Activated CD4-positive, alpha-beta T cell treated with anti-CD3 and anti-CD28 coated beads, Interleukin-2, Interleukin-4, amounts not matched to agents 100 ng/mL and 50 ng/mL, durations not matched to agents 16 hours and 8 hours (primary cell): ENCODE results near the gene S1PR3.
"Not testable (repeated sequence)": the region's sequence is repeated elsewhere in the genome, so short reads cannot be mapped to it uniquely, and the experiment has no call there.

Experiments
- DNase-seq: peaks from one replicate; pipeline ENCODE4 v3.0.0-alpha.2; 2020; ENCODE audit warnings: low spot score

S1PR3 gene

DNA sequence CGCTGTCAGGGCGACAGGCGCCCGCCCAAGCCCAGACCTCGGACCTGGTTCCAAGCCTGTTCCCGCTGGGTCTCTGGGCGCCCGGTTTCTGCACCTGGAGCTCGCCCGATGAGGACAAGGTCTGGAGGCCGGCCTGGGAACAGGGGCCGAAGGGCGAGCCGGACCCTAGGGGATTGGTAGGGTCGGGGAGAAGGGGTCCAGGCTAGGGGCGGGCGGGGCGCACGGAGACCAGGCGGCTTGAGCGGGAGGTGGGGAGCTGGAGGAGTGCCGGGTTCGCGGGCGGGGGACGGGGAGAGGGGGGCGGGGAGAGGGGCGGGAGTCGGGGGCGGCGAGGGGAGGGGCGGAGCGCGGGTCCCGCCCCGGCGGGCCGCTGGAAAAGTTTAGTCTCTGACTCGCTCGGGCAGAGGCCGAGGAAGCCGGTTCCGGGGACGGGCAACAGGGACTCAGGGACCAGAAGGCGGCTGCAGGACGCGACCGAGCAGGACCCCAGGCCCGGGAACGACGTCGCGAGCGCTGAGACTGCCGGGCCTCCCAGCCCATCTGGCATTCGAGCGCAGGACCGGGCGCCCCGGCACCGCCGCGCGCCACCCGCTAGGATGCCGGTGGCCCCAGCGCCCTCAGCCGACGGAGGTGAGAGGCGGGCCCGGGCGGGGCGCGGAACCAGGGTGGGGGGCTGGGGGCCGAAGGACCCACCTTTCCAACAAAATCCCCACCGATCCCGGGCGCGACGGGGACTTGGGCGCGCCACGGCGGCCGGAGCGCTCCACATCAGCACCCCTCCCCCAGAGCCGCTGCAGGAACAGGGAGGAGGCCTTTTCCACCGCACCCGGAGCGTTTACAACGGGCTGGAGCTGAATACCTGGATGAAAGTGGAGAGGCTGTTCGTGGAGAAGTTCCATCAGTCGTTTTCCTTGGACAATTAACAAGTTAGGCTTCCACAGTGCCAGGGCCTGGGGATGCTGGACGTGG, at the start of gene S1PR3:
TSS of gene S1PR3 (plus strand) at position 403 of the 969 bp plus-strand sequence. CDS start 9,733 bp downstream, outside the sequence.
- peak; percentile 32 for DNase-seq

DNA sequence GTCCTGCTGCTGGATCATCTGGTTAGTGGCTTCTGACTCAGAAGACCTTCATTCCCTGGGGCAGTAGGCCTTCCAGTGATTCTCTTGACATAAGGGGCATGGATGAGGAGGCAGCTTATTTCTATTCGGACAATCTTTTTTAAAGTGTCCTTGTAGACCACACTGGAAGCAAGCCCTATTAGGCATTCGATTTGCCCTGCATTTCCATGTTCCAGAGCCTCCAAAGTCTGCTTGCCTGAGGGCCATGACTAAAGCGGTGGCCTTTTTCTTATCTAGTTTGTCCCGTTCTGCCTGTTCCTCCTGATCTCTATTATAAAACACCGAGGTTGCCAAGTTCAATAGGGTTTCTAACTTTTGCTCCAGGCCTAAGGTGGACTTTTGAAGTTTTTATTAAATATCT, 49.7 kb upstream of the S1PR3 start:
- DNase-seq, result not testable (repeated sequence)

DNA sequence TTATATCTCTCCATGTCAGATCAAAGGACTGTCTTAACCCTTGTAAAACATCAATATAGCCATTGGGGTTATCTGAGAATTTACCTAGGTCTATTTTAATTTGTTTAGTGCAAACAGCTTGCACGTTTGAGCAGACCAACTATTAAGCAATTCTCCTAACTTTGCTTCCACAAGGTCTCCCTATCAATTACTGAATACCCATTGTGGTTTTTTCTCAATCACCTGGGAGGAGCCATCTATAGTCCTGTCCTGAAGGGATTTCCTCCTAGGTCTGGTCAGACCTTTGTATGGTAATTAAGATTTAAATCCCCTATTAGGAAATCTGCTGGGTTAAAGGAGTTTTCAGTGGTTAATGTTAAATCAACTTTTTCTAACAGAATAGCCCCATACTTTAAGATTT, 48.9 kb upstream of the S1PR3 start:
- DNase-seq, result no peak

DNA sequence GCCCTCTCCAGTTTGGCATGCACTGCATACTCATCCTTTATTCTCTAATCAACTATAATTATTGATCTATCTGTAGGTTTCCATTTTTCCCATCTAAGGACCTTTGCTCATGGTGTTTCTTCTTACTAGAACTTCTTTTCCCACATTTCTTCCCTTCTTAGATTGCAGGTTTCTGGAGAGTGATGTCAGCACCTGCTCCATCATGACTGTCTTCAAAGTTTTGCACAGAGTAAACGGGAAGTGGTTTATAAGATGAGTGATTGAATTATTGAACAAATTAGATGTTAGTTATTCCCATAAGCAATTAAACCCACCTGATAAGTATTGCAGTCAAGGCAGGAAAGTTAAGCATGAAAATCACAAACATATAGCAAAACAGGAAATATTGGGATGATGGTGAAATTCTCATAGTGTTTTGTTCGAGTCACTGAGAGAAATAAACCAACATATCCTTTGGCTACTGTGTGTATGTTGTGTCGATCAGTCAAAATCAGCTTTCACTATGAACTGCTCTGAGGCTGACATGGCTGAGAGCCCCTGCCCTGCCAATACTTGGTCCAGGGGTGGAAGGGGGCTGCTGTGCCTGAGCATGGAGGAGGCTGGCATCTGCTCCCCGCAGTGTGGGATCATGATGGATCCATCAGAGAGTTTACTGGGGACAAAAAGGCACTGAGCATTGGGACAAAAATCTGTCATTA, 45.5 kb upstream of the S1PR3 start:
- DNase-seq, result no peak

DNA sequence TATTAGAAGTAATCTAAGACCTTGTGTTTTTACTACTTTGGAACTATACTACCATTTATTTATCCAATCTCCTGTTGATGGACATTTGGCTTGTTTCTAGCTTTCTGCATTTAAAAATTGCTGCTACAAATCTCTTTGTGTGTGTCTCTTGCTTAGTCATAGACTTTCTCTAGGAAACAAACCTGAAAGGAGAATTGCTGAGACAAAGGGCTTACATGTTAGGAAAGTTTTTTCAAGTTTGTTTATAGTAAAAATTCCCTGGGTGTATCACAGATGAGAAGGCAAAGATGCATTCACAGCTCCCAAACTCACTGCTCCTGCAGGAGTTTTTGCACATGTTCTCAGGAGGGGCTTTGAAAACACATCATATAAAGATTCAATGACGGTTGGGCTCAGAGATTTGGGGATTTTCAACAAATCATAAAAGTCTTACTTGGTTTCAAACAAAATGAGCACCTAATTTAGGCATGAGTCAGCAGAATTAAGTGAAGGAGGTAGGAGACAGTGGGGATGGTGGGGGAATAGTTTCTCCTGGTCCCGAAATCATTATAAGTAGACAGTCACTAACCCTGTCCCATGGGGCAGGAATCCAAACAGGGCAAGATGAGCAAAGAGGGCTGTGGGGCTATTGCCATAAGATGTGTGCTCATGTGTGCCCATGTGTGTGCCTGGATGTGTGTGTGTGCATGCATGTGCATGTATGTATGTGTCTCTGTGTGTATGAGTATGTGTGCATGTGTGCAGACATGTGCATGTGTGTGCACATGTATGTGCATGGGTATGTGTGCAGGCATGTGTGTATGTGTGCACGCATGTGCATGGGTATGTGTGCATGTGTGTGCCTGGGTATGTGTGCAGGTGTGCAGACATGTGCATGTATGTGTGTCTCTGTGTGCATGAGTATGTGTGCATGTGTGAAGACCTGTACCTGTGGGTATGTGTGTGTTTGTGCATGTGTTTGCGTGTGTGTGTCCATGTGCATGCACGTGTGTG, 43.4 kb upstream of the S1PR3 start:
- no peak for DNase-seq

DNA sequence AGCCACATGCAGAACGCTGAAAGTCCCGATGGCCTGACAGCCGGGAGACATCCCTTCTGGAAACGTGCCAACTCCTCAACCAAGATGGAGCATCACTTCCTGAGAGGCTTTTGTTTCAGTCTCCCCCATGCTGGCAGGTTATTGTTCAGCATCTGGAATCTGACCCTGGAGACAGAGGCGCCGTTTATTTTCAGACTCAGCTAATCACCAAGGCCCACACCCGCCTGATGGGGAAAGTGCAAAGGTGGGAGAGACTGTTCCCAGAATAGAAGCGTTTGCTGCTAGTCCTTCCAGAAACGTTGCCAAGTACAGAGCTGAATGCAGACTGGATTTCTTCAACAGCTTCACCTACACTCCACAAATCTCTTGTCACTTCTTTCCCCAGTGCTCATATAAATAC, 41.8 kb upstream of the S1PR3 start:
- no peak for DNase-seq

DNA sequence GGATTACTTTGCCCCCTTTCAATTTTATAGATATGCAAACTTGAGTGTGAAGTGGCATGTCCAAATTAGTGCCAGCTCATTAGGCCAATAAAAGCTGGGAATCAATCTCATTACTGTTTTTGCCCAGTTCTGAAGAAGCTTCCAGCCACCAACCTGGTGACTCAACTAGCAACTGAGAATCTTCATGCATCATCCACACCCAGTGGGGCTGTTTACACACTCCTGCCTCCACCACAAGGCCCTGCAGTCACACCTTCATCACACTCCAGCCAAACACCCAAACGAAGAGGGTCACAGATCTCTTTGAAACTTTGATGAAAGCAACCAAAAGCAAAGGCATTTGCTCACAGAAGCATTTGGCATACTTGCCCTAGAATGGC, 41.3 kb upstream of the S1PR3 start:
- peak; percentile 61 for DNase-seq

DNA sequence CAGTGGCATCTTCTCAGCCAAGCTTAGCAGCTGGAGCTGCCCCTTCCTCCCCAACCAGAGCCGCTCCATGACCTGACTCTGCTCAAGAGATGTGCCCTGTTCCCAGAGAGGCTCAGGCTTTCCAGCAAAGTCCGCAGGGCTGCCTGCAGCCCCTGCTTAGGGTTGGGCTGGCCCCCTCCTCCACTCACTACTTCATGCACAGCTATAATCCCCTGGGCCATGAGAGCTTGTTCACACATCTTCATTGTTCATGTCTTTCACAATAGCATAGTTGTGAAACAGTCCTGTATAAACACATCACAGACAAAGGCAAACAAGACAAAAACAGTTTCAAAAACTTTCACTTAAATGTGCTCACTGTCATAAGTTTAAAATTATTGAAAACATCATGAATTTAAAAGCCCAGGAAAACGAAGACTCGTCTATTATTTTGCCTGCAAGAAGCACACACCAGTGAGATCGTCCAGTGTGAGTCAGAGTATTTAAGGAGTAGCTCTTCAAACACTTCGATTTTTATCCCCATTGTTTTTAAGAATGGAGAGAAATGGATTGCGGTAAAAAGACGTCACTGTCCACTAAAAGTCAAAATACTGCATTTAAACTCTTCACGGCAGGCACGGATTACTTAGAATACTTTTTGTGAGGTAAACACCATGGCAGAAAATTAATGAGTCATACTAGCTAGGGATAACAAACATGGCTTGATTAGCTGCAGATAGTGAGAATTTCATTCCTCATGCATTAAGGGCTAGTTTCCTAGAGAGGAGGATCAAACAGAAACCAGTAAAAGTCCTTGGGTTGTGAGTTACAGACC, 40.7 kb upstream of the S1PR3 start:
- DNase-seq, result no peak

DNA sequence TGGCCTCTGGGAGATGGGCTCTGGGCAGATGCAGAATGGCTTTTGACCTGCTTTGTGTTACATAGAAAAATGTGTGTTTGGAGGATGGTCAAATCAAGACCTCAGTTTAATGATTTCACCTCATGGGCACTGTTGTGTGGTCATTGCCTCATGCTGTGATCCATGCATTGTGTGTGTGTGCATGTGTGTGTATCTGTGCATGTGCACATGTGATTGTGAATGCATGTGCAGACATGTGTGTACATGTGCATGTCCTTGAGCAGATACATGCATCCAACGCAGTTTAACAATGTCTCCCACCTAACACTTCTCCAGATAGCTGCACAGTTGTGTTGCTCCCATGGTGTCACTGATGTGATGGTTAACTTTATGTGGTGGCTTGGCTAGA, 40.1 kb upstream of the S1PR3 start:
- DNase-seq, result no peak

DNA sequence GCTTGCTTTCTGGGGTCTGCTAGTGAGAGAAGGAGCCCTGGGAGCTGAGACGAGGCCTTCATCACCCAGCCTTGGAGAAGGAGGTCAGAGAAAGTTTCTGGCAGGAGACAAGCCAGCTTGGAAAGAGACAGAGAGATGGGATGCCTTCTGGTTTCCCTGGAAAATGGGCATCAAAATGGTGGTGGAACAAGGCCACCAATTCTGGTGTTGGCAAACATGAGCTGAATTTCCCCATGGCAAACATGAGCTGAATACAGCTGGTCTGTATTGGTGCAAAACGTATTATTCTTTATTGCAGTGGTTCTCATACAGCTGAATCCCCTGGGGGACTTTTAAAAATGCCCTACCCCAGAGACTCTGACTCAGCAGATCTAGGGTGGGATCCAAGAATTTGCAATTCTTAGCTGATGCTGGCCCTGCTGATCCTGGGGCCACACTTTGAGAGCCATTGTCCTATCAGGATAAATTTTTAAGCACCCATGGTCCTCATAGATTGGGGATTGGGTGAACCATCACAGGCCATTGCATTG, 39.1 kb upstream of the S1PR3 start:
- no peak for DNase-seq

DNA sequence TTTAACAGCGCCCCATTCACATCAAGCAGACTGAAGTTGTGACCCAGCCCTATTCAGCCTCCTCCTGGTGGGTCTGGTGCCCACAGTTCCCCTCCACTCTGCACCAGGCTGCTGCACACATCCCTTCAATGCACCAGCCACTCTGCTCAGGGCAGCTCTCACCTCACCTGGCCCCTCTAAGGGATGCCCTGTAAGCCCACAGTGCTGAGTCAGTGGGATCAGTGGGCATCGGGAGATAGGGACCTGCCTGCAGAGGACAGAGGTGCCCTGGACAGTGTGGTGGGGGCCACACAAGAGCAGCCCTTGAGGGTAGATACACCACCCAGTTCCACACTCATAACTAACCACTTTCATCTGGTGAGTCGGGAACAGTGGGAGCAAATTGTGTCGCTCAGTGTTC, 38.3 kb upstream of the S1PR3 start:
- no peak for DNase-seq

DNA sequence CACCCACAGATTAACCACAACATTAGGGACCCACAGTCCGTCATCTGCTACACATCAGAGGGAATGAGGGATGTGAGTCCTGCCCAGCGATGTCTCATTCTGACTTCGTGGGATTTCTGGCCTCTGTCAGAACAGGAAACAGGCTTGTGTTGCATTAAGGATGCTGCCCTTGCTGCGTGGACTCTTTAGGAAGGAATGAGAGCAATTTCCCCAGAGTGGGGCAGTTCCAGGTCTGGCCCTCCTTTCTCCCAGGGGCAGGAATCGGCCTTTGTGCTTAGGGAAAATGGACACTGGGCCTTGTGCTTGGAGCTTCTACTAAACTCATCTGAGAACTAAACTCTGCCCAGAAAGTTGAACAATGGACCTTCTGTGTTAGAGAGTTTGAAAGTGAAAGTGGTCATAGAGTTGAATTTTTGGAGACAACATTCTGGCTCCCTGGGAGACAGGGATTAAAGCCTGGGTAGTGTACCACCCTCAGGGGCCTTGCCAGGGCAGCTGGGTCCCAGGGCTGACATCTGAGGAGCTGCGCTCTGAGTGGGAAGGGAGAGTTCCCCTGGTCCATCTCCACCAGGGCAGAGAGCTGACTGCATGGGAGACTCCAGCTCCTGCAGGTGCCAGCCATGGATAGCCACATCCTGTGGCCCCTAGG, 37.8 kb upstream of the S1PR3 start:
- no peak for DNase-seq

DNA sequence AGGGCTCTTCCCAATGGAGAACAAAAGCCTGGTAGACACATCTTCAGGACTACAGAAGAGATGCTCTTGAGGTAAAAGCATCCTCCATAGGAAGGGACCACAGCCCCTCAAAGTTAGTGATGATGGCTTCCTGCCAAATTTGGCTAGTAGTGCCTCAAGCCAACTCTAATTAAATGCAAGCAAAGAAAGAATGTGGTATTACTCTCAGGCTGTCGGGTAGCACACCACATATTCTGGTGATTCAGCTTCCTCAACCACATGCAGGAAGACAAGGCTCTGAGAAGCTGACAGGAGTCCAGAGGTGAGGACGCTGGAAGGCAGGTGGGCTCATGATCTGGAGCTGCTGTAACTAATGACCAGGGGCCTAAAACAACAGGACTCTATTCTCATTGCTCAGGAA, 37.2 kb upstream of the S1PR3 start:
- DNase-seq, result no peak

DNA sequence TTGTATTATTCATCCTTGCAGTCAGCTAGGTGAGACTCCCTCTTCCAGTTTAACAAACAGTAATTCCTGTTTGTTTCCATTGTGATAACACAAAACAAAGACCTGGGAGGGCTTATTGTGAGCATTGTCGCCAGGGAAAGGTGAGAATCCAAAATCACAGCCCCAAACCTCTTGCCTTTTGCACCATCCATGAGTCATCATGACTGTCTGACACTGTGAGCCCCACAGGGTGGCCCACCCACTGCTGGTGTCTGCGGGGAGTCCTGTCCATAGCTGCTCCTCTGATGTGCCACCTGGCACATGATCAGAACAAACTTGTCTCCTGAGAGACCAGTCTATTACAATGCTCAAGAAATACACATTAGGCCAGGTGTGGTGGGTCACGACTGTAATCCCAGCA, 33.7 kb upstream of the S1PR3 start:
- no peak for DNase-seq

DNA sequence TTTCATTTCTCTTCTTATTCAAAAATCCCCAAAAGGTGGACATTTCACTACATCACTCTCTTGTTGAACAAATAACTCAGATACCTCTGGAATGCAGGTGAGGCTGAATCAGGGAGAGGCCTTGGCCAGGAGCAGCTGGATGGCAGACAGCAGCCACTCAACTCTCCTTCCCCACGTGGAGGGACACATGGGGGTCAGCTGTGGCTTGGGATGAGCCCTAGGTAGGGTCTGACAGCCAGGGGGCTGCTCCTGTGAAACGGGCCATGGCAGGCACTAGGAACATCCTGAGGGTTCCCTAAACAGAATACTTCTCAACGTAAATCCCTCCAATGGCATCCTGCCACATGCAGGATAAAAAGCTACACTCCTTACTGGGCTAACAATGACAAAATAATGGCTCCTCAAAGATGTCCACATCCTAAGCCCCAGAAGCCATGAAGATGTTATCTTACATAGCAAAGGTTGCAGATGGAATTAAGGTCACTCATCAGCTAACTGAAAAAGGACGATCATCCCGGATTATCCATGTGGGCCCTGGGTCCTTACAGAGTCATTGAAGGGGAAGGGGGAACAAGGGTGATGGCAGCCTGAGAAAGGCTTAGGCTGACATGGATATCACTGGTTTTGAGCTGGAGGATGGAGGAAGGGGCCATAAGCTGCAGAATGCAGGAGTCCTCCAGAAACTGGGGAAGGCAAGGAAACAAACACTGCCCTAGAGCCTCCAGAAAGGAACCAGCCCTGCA, 31.4 kb upstream of the S1PR3 start:
- DNase-seq, result no peak

DNA sequence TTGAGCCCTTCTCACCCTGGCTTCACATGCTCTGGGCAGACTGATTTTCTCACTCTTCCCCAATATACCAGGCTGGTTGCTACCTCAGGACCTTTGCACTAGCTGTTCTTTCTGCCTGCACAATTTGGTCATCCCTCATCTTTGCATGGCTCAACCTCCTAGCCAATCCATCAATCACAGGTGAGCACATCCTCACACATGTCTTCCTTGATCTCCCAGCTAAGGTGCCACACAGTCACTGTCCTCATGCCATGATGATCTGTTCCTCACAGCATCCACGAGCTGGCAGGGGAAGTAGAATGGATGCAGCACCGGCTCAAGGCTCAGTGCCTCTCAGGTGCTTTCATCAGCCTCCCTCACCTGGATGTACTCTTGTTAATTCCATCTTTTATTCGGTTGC, 30.6 kb upstream of the S1PR3 start:
- no peak for DNase-seq

DNA sequence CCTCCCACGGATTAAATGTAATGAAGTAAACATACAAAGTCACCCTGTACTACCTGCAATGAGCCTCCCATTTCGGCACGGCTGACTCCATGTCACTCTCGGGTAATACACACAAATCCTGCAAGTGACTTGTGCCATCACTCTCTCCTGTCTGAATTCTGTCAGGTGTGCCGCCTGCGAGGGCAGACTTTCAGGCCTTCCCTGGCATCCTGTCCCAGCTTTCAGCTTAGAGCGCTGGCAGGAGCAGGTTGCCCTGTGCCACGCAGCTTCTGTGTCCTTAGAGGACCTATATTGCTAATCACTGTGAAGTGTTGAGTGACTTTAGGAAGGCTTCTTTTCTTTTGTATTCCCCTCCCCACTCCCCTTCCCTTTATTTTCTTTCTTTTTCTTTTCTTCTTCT, 25.8 kb upstream of the S1PR3 start:
- DNase-seq, result no peak

DNA sequence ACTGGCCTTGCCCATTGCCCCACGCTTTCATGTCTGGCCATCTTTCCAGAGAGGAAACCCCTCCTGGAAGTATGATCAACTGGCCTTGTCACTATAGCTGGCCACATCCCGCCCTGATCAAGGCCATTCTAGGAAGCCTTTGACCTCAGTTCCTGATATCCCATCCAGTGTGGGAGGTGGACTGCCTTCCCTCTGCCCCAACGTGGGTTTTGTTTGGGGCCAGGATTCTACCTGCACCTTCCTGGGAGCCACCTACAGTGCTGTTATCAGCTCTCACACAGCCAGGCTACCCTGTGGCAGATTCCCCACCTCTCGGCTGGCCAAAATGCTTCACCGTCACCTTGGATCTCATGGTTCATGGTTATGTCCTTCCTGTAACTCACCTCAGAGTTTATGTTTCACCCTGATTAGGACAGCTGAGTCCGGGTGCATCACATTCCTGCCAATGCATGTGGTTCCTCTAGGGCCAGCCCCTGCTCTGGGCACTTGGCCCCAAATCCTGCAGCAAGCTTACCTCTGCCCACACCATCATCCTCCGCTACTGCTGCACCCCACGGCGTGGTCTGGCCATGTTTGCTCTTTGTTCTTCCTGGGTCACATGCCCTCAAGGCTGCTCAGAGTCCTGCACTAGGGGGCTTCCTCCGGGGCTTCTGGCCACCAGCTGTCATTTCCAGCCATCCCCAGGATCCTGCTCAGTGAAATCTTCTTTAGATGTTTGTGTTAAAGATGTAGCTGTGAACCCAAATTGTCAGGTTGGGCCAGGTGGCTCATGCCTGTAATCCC, 24.2 kb upstream of the S1PR3 start:
- no peak for DNase-seq

DNA sequence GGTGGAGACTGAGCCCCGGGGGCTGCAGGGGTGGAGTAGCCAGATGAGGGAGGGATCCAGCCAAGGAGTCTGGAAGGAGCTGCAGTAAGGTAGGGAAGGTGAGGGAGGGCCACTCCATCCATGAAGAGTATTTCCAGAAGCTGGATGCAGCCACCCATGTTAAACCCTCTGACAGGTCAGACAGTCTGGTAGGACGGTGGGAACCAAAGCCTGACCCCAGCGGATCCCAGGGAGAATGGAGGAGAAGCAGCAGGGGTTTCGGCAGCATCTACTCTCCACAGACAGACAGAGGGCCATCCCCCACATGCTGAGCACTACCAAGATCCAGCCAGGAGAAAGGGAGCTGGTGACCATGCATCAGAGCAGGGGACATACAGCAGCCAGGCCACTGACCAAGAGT, 22.5 kb upstream of the S1PR3 start:
- no peak for DNase-seq
